Measurements from ENCODE around the gene CDK5RAP2.

The CDK5RAP2 gene

GRCh38 chr9:120421977-120422376 lies 158.0 kb downstream of the CDK5RAP2 start:
- H3K4me3 ChIP-seq (ENCODE audit: low read length), result no peak overlapping the region
- DNase-seq (ENCODE audit: low read depth, low spot score), result no peak

GRCh38 chr9:120418315-120418714 lies 161.7 kb downstream of the CDK5RAP2 start:
- no peak for DNase-seq (ENCODE audit: low read depth, low spot score)
- H3K4me3 ChIP-seq (ENCODE audit: low read length), result no peak overlapping the region

DNA sequence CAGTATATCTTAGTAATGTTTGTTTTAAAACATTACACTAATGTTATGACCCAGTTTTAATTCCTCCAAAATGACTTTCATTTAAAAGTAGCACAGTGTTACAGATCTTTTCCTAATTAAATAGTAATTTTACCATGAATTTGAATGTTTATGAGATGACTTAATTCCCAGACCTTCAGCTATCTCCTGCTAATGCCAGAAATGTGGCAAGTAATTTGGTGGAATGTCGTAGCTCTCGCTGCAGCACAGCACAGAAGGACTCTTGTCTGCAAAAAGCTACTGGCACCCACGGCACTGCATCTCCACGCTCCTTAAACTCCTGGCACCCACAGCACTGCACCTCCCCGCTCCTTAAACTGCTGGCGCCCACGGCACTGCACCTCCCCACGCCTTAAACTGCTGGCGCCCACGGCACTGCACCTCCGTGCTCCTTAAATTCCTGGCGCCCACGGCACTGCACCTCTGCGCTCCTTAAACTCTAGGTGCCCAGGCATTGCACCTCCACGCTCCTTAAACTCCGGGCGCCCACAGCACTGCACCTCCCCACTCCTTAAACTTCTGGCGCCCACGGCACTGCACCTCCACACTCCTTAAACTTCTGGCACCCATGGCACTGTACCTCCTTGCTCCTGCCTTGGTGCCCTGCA lies 163.1 kb downstream of the CDK5RAP2 start:
- H3K4me3 ChIP-seq (ENCODE audit: low read length), result no peak overlapping the region
- DNase-seq (ENCODE audit: low read depth, low spot score), result no peak

GRCh38 chr9:120413121-120414048 lies 166.6 kb downstream of the CDK5RAP2 start:
- H3K4me3 ChIP-seq (ENCODE audit: low read length), result no peak overlapping the region
- no peak for DNase-seq (ENCODE audit: low read depth, low spot score)

DNA sequence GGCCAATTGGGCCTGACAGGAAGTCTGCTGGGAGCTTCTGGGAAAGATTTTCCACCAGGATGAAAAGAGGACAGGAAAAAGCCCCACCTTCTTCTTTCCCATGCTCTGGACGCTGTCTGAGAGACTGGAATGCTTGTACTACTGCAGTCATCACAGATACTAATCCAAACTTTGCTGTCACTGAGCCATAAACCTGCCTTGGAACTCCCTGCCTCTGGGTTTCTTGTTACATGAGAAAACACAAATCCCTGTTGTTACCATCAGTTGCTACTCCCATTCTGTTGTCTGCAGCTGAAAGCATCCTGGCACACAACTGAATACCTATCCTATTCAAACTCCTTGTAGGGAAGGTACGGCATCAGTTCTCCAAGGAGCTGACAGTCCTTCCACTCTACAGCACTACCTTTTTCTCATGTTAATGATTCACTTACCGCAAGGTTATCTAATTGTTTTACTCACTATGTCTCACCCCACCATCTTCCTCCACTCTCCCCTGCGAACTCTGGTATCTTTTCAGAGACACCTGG lies 167.5 kb downstream of the CDK5RAP2 start:
- no peak for DNase-seq (ENCODE audit: low read depth, low spot score)
- H3K4me3 ChIP-seq (ENCODE audit: low read length), result no peak overlapping the region

DNA sequence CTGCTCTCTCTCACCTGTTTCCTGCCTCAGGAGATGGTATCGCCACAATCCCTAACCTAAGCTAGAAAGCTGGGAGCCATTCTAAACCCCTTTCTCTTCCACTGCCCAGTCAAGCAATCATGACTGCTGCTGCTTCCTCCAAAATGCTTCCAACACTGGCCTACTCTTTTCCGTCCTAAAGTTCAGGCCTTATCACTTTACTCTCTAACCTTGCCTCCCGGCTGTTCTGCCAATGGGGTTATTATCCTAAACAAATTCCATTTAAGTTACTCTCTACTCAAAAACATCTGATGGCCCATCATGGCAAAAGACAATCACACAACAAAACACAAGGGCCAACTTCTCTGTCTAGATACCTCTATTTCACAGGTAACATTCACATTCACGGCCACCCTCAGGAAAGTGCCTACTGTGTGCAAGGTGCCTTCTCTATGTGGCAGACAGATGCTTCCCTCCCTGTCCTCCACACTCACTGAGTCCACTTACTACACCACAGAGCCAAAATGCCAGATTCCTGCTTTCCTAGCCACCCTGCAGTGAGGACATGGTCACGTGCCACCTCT lies 168.0 kb downstream of the CDK5RAP2 start:
- H3K4me3 ChIP-seq (ENCODE audit: low read length), result no peak overlapping the region
- DNase-seq (ENCODE audit: low read depth, low spot score), result no peak

DNA sequence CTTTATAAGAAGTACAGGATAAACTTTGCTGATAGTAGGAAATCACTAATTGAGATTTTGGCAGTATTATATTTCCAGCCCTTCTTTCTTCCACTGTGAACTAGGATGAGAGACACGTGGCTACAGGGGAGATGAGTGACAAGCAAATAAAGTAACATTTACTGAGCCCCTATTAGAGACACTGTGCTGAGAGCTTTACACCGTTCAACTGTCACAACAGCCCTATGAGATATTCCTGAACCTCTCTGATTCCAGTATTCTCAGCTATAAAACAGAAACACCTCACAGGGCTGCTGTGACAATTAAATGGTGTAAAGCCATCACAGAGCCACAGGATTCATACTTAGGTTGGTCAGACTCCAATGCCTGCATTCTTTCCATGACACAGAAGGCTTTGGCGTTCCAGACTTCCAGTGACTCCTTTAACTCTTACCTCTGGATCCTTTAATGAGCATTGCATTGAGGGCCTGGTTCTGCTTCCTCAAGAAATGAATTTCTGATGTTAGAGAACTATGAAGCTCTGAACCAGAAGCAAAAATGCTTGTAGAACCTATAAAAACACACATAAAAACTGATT lies 169.0 kb downstream of the CDK5RAP2 start:
- DNase-seq (ENCODE audit: low read depth, low spot score), result no peak
- no peak overlapping the region for H3K4me3 ChIP-seq (ENCODE audit: low read length)

GRCh38 chr9:120408680-120409258 lies 171.2 kb downstream of the CDK5RAP2 start:
- DNase-seq (ENCODE audit: low read depth, low spot score), result no peak
- H3K4me3 ChIP-seq (ENCODE audit: low read length), result no peak overlapping the region

DNA sequence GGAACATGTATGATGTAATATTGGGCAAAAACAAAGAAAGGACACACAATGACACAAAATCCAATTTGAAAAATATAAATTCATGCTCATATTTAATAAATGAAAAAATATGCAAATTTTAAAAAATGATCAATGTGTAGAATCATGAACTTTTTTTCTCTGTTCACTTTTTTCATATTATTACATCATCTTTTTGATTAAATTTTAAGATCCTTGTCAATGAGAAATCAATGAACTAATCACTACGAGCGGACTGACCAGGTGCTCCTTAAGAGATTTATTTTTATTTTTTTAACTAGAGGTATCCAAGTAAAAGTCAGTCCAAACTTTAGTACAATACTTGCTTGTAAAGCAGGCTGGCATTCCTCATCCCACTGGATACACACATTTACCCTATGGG lies 174.1 kb downstream of the CDK5RAP2 start:
- DNase-seq (ENCODE audit: low read depth, low spot score), result no peak
- H3K4me3 ChIP-seq (ENCODE audit: low read length), result no peak overlapping the region

DNA sequence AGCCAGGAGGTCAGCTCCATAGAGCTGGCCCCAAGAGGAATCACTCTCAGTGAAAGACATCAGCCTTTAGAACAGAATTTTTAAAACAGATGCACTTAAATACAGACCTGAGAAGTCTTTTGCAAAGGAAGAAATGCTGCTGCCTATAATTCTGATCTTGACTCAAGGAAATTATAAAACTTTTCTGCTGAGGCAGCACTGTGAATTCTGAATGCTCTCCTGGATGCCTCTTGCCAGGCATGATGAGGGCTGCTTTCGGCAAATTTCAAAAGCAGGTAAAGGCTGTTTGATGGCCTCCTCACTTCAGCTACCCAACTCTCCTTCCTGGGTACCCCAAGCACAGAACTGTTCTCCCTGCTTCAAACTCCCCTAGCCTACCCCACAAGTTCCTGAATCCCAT lies 174.8 kb downstream of the CDK5RAP2 start:
- H3K4me3 ChIP-seq (ENCODE audit: low read length), result no peak overlapping the region
- no peak for DNase-seq (ENCODE audit: low read depth, low spot score)

DNA sequence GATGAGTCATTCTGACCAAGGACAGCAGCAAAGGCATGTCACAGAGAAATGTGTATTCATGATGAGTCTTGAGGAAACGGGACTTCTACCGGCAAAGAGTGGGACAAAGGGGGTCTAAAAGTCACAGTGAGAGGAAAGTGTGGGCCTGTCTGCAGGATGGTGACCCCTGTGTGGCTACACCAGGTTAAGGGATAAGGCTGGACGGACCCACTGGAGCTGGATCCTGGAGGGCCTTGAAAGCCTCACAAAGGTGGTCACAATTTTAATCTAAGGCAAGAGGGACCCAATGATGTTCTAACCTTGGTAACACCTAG lies 176.5 kb downstream of the CDK5RAP2 start:
- H3K4me3 ChIP-seq (ENCODE audit: low read length), result no peak overlapping the region
- DNase-seq (ENCODE audit: low read depth, low spot score), result no peak

GRCh38 chr9:120402741-120403542 lies 177.0 kb downstream of the CDK5RAP2 start:
- DNase-seq (ENCODE audit: low read depth, low spot score), result no peak
- no peak overlapping the region for H3K4me3 ChIP-seq (ENCODE audit: low read length)

GRCh38 chr9:120399940-120400339 lies 180.0 kb downstream of the CDK5RAP2 start:
- no peak overlapping the region for H3K4me3 ChIP-seq (ENCODE audit: low read length)
- no peak for DNase-seq (ENCODE audit: low read depth, low spot score)

DNA sequence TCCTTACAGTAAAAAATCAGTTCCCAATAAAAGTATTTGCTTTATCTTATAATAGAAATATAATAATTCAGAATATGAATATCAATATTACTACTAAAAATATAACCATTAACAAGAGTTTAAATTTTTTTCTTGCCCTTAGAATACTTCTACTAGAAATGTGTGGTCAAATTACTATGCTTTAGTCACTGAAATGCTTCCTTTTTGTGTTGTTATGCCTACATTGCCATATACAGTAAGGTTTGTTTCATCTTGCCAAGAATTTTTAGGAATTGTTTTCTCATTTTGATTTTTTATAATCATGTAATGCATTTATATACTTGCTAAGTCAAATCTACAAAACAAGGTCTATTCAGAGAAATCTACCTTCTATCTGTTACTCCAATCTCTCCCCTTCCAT lies 181.7 kb downstream of the CDK5RAP2 start:
- DNase-seq (ENCODE audit: low read depth, low spot score), result no peak
- no peak overlapping the region for H3K4me3 ChIP-seq (ENCODE audit: low read length)

DNA sequence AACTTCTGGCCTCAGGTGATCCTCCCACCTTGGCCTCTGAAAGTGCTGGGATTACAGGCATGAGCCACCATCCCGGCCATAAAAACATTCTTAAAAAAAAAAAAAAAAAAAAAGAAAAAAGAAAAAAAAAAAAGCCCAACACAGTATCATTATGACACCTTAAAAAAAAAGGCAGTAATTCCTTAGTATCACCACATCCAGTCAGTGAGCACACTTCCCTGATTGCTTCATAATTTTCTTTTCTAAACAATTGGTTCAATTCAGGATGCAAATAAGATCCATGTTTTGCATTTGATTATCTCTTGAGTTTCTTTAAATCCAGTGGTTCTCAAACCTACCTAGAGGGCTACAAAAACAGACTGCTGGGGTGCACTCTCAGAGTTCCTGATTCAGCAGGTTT lies 182.5 kb downstream of the CDK5RAP2 start:
- DNase-seq (ENCODE audit: low read depth, low spot score), result no peak
- H3K4me3 ChIP-seq (ENCODE audit: low read length), result no peak overlapping the region

GRCh38 chr9:120396931-120397330 lies 183.0 kb downstream of the CDK5RAP2 start:
- DNase-seq (ENCODE audit: low read depth, low spot score), result no peak

GRCh38 chr9:120396418-120396817 lies 183.5 kb downstream of the CDK5RAP2 start:
- no peak overlapping the region for H3K4me3 ChIP-seq (ENCODE audit: low read length)
- no peak for DNase-seq (ENCODE audit: low read depth, low spot score)

More at GRCh38 chr9:120396931-120397330, 183.0 kb downstream of the CDK5RAP2 start:
- no peak overlapping the region for H3K4me3 ChIP-seq (ENCODE audit: low read length)

DNA sequence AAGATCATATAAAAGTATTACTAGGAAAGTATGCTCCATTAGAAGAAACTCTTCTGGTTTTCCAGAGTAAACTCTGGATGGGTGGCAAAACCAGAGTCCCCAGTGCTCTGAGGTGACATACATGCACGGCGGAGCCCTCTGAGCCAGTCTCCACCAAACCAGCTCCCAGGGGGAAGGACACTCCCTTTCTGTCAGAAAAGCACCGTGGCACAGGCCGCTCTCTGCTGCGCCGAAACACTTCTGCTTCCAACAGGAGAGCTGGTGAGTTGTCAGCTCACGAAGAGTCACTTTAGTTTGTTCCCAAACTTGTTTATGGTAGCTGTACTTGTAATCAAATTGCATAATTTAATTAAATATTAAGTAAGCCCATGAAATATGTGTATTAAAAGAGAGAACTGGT lies 184.6 kb downstream of the CDK5RAP2 start:
- no peak overlapping the region for H3K4me3 ChIP-seq (ENCODE audit: low read length)
- DNase-seq (ENCODE audit: low read depth, low spot score), result no peak

All from Jurkat, Clone E6-1 (cell line).